DMS153 (cell line): ENCODE measurements around the gene JAKMIP3.

Experiments used
- DNase-seq: peaks from one replicate; lab custom pipeline; 2025; lab: John Stamatoyannopoulos, UW

JAKMIP3 gene

DNA sequence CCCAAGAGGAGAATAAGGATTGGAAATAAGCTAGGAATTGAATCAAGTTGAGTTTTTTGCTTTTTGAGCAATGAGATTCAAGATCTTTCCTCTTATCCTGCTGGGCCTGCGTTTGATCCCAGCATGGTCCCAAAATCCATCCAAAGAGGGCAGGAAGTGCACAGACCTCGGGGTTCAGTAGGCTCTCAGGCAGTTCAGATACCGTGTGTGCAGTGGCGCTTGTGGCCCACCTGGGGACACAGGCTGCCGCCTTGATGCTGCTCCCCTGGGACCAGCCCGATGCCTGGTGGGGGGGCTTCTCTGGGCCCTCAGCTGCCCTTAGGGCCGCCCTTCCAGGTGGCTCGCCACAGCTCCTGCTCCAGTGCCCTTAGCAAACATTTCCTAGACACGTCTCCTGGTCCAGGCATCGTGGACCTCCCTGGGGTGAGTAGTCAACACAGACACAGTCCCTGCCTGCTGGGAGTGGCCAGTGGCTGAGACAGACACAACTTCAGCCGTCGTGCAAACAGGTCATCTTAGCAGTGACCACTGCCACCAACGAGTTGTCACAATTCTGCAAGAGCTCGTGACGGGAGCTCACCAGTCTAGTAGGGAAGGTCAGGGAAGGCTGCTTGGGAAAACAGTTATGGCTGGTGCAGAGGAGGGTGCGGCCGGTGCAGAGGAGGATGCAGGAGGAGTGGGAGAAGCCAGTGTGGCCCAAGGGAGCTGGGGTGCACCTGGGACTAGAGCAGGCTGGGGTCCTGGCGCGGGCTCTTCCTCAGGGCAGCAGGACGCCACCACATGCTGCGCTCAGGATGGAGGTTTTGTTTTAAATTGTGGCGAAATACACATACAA is 21.7 kb upstream of the JAKMIP3 start:
- no peak for DNase-seq

DNA sequence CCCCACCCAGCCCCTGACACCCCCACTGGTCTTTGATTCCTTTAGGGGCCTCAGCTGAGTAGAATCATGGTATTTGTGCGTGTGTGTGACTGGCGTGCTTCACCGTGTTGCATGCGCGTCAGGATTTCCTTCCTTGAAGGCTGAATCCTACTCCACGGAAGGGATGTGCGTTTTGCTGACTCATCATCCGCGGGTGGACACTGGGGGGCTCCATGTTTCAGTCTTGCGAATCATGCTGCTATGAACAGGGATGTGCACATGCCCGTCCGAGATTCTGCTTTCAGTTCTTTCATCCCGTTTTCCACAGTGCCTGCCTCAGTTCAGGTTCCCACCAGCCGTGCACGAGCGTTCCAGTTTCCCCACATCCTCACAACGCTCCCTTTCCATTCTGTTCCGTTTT is 20.9 kb upstream of the JAKMIP3 start:
- DNase-seq, result no peak

GRCh38 chr10:132045324-132045723 is 20.4 kb upstream of the JAKMIP3 start:
- no peak for DNase-seq

DNA sequence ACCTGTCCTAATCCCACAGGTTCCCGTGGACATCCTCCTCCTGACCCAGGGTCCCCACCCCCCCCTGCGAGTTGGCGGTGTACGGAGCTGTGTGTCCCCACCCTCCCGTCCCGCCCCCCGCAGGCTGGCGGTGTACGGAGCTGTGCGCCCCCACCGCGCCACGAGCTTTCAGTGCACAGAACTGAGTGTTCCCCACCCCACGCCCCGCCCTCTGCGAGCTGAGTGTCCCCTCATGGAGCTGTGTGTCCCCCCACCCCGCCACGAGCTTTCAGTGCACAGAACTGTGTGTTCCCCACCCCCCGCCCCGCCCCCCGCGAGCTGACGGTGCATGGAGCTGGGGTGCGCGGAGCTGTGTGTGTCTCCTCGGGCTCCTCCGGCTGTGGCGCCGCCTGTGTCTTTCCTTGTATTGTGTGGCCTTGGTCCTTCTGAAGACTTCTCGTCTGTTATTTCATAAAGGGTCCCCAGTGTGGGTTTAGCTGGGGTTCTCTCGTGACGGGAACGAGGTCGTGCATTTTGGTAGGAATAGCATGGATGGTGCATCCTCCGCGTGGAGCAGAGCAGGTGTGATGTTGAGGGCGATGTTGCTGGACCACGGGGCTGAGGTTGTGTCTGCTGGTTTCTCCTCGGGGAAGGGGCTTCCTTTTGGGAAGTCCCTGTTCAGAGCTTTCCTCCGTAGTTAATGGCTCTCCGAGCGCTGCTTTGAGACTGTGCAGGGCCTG is 18.0 kb upstream of the JAKMIP3 start:
- DNase-seq, result no peak

- DNase-seq, result peak; percentile 77
These were observed 17.5 kb upstream of the JAKMIP3 start for GRCh38 chr10:132048294-132048667.

DNA sequence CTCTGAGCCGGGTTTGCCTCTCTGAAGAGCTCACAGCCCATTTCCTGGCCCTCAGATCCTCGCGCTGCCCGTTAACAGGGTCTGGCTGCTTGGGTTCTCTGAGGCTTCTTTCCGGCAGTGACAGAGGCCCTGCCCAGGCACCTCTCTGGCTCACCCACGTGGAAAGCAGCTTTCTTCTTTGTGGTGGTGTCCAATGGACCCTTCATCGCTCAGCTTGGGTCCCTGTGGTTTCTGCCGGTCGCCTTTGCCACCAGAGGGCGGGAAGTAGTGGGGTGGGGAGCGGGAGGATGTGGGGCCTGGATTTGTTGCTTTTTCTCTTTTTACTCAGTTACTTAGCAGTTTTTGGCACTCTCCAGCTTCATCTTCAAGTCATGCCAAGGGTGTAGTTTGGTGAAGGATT is 15.6 kb upstream of the JAKMIP3 start:
- DNase-seq, result no peak

DNA sequence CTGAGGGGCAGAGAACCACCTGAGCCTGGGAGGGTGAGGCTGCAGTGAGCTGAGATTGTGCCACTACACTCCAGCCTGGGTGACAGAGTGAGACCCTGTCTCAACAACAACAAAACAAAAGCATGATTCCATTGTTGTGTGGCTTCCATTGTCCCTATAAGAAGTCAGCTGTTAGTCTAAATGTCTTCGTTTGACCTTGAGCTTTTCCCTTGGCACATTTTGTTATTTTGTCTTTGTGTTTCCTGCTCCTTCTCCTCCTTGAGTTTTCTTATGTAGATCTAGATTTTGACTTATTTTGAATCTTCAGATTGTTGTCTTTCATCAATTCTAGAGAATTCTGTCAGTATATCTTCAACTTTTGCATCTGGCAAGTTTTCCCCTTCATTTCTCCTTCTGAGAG is 13.6 kb upstream of the JAKMIP3 start:
- no peak for DNase-seq

DNA sequence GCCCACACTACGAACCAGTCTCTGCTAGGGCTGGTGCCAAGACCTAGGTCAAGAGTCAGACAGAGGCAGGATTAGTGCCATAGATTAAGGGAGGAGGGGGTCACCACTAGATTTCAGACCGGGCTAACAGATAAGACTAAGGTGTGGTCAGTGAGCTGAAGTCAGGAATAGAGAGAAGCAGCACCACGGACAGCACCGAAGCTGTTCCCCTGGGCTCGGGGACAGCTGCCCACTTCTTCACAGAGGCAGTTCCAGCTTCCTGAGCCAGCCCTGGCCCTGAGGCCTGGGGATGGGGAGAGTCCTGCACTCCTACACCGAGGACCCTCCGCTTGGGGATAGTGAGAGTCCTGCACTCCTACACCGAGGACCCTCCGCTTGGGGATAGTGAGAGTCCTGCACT is 11.2 kb upstream of the JAKMIP3 start:
- no peak for DNase-seq

- no peak for DNase-seq
These were observed 10.1 kb upstream of the JAKMIP3 start for GRCh38 chr10:132055616-132056015.

DNA sequence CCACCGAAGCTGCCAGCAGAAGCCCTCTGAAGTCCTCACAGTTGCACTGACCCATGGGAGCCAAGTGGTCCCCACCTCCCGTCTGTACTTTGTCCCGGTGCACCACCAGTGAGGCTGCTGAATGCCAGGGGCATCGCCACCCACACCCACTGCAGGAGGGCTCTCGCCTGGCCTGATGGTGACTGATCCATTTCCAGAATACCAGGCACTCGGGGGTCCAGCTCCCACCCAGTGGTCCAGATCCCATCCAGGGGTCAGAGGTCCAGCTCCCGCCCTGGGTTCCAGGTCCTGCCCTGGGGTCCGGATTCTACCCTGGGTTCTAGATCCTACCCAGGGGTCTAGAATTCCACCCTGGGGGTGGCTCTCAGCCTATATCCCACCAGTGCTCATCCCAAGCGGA is 9.1 kb upstream of the JAKMIP3 start:
- DNase-seq, result no peak

DNA sequence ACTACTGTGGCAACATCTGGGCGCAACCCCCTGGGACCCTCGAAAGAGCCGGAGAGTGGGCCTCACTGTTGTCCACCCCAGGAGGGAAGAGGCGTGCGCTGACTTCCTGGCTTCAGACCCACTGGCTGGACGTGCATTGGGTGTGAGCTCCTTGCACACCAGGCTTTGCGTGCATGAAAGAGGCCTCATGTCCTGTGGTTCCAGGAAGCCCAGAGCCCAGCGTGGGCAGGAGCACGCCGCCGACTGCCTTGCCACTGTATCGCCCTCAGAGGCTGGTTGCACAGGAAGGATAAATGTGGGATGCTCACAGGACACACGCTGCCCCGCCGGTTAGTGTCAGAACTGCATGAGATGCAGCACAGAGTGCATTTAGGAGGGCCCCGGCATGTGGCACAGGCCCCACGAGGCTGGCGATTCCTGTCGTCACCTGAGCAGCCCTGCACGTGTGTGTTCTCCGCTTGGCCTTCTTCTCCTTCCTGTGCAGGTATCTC is 8.5 kb upstream of the JAKMIP3 start:
- no peak for DNase-seq

- DNase-seq, result no peak
These were observed 7.5 kb upstream of the JAKMIP3 start for GRCh38 chr10:132058111-132058745.

DNA sequence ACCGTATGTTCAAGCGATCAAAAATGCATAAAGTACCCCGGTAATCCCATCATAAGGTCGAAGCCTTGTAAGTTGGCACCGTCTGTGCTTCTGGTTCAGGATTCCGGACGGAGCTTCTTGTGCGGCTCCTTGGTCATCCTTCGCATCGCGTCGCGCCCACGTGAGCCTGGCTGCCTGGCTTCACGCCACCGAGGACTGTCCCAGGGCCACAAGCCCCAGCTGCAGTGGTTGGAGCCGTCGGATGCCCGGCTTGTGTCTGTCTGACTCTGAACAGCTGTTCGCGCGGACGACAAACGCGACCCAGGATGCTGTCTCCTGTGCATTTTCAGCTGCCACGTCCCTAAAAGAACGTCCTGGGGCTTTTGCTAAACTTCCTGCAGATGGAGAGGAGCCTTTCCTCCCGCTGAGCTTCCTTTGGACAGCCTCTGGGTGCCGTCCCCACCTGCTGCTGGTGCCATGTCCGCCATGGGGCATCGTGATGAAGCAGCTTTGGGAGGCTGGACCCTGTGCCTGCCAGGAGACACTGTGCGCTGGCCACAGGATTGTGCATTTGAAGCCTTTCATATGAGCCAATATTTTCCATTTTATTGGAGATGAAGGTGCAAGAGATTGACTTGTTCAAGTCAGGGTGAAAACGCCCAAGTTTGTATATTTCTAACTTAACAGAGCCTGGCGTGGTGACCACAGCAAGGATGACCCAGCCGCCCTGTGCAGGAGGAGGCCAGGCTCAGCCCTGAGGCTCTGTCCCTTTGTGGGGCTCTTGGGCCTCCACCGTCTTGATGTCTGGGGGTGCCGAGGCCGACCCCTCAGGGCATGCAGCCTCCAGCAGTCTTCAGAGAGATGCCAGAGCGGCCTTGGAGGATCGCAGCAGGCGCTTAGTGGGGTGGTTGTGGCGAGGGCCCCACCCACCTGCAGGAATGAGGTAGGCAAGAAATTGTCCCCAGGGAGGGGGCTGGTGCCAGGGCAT is 6.7 kb upstream of the JAKMIP3 start:
- DNase-seq, result no peak

DNA sequence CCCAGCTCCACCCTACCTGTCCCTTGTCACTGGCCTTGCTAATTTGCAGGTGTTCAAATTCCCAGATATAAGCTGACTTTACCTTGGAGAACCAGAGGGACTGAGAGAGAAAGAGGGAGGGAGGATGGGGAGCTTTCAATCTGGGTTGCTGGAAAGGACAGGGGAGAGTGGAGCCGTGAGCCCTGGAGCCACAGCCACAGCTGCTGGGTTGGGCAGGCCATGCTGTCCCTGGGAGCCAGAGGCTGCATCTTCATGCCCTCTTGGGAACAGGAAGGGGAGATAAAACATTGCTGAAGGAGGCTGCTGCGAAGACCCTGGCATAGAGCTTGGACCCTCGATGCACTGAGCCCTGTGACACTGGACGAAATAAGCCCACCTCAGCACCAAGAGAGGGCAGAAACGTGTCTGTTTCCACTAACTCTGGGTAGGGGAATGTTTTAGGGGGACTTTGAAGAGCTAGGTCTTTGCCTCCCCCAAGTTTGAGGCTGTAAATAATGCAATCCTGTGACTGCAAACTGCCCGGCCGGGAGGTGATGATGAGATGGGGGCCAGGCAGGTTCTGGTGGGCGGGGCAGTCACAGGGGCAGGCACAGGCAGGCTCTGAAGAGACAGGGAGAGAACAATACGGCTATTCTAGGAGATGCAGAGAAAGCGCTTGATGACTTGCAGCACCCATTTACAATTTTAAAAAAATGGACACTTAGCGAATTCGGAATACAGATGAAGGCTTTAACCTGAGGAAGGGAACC is 5.8 kb upstream of the JAKMIP3 start:
- no peak for DNase-seq

DNA sequence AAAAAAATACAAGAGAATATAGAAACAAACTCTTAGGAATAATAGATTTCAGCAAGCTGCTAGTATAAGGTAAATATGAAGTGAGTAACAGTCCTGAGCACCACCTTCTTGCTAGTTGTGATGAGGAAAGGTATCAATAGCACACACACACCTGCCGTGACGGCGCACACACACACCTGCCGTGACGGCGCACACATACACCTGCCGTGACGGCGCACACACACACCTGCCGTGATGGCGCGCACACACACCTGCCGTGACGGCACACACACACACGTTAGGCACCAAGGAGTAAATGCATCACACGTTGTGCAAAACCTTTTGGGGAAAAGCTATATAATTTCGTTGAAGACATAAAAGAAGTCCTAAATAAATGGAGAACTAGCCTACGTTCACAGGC is 4.7 kb upstream of the JAKMIP3 start:
- no peak for DNase-seq

GRCh38 chr10:132061465-132061864 is 4.3 kb upstream of the JAKMIP3 start:
- no peak for DNase-seq

DNA sequence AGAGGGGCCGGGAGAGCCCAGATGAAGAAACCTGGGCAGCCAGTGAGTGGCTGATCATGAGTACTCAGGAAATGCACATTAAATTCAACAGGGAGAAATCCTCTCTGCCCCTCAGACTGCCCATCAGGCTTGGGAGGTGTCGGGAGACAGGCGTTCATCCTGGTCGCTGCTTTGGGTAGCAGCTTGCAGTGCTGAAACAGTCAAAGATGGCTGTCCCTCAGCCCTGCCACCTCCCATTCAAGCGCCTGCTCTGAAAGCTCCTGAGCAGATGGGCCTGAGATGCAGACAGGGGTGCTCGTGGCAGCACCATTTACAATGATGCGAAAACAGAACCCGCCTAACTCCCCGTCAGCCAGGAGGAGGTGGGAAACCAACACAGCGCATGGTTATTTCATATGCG is 3.6 kb upstream of the JAKMIP3 start:
- no peak for DNase-seq

DNA sequence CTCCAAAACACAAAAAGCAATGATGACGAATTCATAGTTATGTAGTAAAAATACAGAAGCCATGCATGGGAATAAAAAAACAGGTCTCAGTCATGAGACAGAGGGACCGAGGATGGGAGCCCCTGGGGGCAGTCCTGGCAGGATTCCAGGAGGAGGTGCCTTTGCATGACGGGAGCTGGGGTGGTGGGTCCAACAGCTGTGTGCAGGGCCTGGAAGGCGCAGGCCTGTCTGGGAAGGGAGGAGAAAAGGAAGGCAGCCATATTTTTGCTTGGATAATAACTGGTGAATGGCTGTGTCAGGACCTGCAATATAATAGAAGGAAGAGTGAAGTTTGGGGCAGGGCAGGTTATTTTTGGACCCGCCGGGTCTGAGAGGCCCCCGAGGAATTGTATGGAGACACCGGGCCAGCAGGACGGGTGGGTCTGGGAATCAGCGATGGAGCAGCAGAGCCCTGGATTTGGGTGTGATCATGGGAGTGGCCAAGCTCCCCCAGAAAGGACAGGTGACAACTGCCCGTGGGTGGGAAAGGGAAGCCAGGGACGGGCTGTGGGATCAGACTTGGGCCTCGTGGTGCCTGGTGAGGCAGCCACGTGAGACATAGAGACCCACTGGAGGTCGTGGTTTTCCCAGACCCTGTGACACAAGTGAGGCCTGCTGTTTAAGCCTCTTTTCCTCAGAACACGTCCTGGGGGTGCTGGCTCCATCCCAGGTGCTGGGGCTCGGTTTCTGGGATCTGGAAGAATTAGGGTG is 2.9 kb upstream of the JAKMIP3 start:
- no peak for DNase-seq

DNA sequence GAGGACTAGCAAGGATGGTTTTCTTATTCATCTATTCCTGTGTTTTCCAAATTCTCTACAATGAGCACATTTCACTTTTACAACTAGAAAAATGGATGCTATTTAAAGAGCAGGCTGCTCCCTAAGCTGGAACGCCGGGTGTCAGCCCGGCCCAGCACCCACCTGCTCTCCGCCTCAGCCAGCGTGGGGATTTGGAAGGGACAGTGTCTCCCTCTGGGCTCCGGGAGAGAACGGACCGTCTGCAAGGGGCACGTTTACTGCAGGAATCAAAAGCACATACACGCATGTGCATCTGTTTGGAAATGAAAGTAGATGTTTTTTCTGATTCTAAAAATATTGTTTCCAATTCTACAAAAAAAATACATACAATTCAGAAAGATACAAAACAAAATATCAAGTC is 2.3 kb upstream of the JAKMIP3 start:
- no peak for DNase-seq

DNA sequence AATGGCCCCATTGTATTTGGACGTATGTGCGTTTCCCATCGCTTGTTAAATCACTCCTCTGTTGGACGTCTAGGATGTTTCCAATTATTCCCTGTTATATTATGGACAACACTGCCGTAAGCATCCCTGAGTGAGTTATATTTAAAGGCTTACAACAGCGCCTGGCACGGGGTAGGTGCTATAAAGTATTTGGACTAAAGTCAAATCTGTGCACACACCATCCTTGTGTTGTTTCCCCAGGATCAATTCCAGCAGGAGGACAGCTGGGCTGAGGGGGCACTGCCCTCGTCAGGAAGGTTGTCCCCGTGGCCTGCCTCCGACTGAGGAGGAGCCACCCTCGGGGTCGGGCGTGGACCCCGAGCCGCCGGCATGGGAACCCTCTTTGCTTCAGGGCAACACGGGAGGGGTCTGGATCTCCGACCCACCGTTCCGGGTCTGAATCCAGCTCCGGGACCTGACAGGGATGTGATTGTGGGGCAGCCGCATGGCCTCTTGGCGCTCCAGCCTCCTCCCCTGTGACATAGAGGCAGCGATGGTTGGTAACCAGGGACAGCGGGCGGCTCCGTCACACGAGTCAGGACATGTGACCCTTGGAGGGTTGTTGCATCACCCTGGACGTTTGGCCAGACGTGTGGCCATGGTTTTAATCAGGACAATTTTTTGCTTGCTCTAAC is 1.5 kb upstream of the JAKMIP3 start:
- no peak for DNase-seq
